LNCaP clone FGC (cell line): Measurements from ENCODE around the gene PRKD1.

Experiments used
- DNase-seq: peaks from one replicate; pipeline ENCODE4 v3.0.0-alpha.2; 2011; ENCODE audit warnings: low read depth
- H3K4me3 ChIP-seq: 2 replicates; pipeline ENCODE4 v1.5.1; 2011; ENCODE audit warnings: mild to moderate bottlenecking, low read depth, low read length, control low read depth
- TF ChIP-seq, protein P1 (sequence below): IDR thresholded peaks from 2 replicates; pipeline ENCODE4 v1.5.1; 2012; ENCODE audit warnings: mild to moderate bottlenecking; ENCODE audit not compliant: control insufficient read depth, insufficient read depth; ENCODE audit errors: extremely low read depth

The PRKD1 gene

DNA sequence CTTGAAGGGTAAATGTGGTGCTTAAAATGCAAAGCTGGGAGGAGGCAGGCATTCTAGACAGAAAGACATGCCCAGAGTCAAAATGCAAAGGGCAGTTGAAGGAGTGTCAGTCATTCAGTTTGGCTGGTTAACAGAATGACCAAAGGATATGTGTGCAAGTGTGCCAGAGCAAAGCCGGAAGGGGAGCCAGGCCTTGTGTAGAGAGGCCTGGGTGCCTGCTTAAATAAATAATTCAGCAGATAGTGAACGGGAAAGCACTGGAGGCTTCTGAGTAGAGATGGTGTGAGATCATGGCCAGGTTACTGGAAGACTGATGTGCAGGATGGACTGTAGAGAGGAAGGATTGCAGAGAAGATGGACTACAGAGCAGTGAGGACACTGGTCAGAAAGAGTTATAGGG lies 244.9 kb downstream of the PRKD1 start:
- TF ChIP-seq, protein P1, sequence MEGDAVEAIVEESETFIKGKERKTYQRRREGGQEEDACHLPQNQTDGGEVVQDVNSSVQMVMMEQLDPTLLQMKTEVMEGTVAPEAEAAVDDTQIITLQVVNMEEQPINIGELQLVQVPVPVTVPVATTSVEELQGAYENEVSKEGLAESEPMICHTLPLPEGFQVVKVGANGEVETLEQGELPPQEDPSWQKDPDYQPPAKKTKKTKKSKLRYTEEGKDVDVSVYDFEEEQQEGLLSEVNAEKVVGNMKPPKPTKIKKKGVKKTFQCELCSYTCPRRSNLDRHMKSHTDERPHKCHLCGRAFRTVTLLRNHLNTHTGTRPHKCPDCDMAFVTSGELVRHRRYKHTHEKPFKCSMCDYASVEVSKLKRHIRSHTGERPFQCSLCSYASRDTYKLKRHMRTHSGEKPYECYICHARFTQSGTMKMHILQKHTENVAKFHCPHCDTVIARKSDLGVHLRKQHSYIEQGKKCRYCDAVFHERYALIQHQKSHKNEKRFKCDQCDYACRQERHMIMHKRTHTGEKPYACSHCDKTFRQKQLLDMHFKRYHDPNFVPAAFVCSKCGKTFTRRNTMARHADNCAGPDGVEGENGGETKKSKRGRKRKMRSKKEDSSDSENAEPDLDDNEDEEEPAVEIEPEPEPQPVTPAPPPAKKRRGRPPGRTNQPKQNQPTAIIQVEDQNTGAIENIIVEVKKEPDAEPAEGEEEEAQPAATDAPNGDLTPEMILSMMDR = no peak
- DNase-seq = peak; percentile 13
- no peak overlapping the region for H3K4me3 ChIP-seq

DNA sequence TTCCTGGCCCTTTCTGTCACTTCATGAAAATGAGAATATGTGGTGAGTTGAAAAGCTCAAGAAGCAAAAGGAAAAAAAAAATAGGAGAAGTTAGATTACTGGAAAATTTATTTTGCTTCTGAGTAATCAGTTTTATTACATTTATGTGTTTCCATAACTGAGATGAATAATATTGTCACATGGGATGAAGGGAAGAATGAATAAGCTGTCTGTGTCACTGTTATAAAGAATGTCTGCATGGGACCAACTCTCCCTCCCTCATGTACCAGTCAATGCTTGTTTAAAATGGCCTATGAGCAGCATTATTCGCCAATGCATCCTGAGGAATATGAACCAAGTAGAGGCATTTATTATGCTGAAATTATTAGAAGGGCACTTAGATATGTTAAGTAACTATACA lies 246.3 kb downstream of the PRKD1 start:
- TF ChIP-seq, protein P1 = no peak
- no peak for DNase-seq
- H3K4me3 ChIP-seq = no peak overlapping the region

DNA sequence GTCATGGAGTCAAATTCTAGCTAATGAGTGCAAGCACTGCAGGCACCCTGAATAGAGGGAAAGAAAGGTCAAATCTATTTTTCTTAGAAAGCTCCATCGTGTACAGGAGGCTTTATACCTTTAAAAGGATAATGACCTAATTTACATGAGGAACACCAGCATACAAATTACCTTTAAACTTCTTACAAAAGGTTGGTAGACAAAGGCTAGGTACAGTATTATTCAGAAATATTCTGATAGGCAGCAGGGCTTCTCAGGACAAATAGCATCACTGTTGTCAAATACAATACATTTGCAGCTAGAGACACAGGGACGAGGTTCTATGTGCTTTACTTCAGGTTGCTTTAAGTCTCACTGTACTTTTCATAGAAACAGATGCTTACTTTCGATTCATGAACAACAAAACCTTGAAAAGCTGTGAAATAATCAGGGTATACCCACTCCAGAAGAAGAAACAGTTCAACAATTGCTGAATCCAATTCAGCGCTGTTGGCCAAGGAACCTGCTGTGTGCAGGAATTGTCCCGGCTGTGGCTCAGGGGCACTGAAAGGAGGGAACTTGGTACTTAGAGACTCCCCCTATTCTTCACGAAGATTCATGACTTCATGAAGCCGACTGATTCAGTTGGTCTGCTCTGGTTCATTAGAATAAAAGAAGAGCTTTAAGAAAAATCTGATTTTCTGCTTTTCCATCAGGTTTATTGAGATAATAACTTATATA lies 252.9 kb downstream of the PRKD1 start:
- TF ChIP-seq, protein P1 = no peak
- no peak overlapping the region for H3K4me3 ChIP-seq
- no peak for DNase-seq

DNA sequence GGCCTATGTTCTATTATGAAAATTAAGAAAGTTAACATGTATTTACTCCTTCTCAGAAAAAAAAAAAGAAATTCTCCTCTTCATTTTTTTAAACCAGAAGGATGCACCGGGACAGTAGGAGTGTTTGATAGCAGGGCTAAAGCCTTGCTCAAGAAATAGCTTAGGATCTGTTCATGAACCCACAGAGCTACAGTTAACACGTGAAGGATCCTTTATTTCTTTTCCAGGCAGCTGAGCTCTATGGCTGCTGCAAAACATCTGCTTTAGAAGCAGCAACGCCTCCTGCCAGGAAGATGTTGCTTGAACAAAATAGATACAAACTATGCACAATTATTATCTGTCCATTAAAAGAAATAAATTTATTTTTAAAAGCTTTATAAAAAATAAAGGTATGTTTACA lies 254.8 kb downstream of the PRKD1 start:
- no peak for DNase-seq
- H3K4me3 ChIP-seq = no peak overlapping the region
- TF ChIP-seq, protein P1 = no peak

DNA sequence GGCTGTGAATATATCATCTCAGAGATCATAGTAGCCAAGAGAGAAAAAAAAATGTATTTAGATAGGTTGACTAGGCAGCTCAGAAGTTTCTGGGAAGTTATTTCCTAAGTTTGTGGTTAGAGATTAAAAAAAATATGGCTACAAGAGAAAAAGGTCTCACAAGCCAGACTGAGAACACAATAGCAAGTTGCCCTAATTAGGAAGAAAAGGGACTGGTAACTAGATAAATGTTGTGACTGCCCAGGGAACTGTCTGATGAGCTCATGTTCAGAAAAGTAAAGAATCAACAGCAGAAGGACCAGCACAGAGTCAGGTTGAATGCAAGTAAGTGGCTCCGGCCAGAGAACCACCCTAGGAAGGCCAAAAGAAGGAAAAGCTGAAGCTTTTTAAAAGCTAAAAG lies 256.6 kb downstream of the PRKD1 start:
- no peak for DNase-seq
- no peak overlapping the region for H3K4me3 ChIP-seq
- TF ChIP-seq, protein P1 = no peak

DNA sequence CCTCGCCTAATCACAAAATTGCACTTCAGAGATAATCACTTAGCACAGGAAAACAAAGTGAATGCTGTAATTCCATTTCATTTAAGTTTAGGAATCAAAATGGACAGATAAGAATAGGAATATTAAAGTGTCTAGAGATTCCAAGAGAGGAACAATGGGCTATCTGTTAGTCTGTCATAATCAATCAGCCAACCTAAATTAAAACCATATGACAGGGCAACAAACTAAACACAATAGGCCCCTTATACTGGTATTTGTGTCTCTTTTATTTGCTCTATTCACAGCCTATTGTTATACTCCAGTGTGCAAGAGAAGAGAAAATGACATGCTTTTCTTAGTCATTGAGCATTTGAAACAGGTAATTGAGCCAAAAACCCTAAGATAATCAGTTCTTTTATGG lies 259.4 kb downstream of the PRKD1 start:
- no peak overlapping the region for H3K4me3 ChIP-seq
- DNase-seq = no peak
- TF ChIP-seq, protein P1 = no peak

DNA sequence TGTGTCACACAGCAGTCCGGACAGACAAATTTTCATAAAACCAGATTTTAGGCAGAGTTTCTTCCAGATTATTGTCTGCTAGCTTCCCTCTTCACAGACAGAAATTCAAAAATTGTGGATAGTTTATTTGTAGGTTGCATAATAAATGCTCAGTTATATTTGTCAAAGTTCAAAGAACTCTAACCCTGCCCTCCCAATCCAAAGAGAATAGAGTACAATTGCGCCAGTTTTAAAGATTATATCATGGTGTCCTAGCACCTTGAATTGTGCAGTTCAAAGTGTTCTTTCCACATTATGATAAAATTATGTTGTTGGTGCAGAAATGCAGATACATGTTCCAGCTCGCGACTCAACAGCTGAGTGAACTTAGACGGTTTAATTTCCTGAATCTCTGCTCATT lies 263.1 kb downstream of the PRKD1 start:
- TF ChIP-seq, protein P1 = no peak
- DNase-seq = no peak
- no peak overlapping the region for H3K4me3 ChIP-seq
